HG03039 (cell line): Measurements from ENCODE around the gene NPPB.

ENCODE experiments used
- ATAC-seq: cut with Tn5 transposase; IDR thresholded peaks from one replicate; pipeline ENCODE4 v1.9.1; 2021; ENCODE audit warnings: mild to moderate bottlenecking, moderate library complexity; ENCODE audit not compliant: unreplicated experiment

NPPB gene

DNA sequence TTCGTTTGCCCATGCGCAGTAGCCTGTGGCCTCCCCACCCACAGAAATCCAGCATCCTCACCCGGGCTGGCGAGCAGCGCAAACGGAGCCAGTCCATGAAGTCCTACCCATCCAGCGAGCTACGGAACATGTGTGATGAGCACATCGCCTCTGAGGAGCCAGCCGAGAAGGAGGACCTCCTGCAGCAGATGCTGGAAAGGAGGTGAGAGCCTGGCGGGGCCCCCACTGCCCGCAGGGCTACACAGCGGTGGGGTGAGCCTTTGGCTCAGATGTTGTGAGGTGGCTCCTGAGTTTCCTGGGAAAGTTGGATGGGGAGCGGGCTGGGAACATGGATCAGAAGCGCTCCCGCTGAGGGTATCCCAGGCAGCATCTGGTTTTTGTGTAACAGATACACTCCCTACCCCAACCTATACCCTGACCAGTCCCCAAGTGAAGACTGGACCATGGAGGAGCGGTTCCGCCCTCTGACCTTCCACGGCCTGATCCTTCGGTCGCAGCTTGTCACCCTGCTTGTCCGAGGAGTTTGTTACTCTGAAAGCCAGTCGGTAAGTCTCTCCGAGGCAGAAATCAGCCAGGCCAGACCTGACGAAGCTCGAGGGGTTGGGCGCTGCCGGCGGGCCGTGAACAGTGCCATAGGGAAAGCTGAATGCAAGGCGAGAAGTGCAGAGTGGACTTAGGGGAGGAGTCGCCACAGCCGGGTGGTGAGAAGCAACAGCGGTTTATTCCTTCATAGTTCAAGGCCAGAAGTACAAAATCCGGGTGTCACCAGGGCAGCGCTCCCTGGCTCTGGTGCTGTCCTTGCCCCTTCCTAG is 21.6 kb downstream of the NPPB start:
- ATAC-seq, result no peak

DNA sequence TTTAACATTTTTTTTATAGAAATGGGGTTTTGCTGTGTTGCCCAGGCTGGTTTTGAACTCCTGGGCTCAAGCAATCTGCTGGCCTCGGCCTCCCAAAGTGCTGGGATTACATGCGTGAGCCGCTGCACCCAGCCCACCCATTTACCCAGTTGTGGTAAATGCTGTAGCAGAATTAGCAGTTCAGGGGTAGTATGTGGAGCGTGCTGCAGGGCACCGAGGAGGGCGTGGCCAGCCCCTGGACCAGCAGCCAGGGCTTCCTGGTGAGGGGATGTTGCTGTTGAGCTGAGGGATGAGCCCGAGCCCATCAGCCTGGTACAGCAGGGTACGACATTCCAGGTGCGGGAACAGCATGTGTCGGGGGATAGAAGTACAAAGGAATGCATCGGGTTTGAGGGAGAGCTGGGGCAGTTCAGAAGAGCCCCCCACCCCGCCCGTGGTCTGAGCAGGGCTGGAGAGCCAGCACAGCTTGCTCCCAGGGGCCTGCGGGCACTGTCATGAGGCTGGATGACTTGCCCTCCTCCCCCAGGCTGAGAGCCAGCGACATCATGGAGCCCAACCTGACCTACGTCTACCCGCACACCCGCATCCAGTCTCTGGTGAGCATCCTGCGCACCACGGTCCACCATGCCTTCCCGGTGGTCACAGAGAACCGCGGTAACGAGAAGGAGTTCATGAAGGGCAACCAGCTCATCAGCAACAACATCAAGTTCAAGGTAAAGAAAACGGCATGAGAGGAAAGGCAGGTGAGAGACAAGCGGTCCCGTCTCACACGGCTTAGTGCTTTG is 23.1 kb downstream of the NPPB start:
- no peak for ATAC-seq

DNA sequence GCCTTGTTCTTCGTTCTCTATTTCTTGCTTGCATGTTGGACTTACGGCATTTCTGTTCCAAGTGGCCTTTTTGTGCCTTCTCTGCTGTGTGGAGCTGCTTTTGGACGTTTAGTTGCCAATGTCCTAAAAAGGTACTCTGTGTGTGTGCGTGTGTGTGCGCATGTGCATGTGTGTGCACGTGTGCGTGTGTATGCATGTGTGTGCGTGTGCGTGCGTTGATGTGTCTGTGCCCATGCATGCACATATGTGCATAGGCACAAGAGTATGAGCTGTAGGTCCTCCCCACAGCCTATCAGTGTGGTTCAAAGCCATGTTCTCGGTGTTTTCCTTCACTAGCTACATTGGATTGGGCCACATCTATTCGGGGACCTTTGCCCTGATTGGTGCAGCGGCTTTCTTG is 24.8 kb downstream of the NPPB start:
- no peak for ATAC-seq

DNA sequence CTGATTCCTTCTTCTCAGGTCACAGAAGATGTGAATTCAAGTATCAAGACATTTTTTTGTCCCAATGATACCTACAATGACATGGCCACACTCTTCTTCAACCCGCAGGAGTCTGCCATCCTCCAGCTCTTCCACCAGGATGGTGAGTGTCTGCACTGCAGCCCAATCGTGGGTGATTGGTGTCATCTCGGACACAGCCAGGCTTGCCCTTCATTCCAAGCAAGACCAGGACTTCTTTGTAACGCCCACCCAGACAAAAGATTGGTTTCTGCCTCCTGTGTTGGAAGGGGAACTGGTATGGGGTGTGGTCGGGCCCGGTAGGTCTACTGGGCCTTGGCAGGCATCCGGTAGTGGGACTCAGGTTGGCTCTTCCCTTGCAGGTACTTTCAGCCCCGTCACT is 25.2 kb downstream of the NPPB start:
- no peak for ATAC-seq

DNA sequence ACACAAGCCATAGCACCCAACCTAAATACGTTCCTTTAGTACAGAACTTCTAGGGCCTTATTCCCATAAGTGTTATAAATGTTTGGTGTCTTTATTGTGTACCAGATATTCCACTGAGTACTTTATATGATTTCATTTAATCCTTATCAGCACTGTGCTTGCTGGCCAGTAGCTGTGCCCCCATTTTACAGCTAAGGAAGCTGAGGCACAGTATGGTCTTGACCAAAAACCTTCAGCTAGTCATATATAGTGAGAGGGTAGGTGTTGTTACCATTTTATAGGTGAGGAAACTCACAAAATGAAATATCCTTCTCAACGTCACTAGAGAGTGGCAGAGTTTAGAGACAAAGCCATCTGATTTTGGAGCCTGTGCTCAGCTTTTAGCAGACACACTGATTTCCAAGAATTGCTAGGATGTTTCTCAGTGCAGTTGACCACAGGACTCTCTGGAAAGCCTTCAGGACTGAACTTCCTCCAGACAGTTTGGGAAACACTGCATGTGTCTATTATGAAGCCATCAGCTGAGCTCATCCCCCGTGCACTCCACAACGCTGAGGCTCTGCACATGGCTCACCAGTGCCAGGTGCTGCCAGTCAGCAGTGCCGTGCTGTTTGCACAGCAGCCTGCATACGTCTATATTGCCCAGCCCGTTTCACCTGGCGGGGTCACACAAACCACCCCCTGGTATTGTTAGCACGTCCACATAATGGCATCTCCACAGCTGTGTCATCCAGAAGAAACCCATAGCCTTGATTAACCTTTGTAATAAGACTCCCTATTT is 26.6 kb downstream of the NPPB start:
- no peak for ATAC-seq

DNA sequence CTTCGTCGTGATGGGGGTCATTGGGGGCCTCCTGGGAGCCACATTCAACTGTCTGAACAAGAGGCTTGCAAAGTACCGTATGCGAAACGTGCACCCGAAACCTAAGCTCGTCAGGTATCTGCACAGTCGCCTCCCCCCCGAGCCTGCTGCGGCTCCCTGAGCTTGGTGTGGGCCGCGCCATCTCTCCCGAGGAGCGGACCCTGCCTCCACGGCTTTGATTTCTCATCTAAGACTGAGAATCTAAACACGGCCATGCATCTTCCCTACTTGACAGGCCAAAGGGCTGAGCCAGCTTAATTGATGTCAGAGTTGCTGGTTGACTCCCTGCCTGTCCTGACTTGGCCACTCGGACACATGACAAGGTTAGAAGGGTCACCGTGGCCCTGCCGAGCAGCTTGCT is 30.2 kb downstream of the NPPB start:
- ATAC-seq, result no peak

DNA sequence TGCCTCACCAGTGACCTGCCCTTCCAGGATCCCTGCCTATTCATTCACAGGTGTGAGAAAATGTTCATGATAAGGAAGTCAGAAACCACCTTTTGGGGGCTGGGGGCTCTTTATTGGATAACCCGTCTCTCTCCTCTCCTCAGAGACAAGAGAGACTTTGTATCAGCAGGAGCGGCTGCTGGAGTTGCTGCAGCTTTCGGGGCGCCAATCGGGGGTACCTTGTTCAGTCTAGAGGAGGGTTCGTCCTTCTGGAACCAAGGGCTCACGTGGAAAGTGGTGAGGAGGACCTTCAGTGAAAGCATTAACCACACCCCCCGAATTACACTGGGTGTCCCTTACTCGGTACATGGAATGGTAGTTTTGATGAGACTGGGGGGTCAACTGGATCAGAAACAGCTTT is 31.8 kb downstream of the NPPB start:
- no peak for ATAC-seq

DNA sequence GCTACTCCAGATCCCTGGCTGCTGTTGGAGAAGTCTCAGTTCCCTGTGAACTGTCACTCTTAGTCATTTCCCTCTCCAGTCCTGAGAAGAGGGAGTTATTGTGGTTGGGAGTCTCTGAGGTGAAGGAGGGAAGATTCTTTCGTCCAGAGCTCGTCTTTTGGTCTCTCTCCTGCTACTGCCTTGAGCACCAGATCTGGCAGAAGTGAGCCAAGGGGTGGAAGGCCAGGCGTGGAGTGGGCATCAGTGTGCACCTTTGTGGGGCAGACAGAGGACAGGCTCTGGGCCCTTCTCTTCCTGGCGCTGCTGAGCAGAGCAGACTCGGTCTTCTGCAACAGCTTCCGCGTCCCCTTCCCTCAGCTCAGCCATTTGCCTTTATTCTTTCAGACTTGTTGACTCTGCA is 33.6 kb downstream of the NPPB start:
- no peak for ATAC-seq

DNA sequence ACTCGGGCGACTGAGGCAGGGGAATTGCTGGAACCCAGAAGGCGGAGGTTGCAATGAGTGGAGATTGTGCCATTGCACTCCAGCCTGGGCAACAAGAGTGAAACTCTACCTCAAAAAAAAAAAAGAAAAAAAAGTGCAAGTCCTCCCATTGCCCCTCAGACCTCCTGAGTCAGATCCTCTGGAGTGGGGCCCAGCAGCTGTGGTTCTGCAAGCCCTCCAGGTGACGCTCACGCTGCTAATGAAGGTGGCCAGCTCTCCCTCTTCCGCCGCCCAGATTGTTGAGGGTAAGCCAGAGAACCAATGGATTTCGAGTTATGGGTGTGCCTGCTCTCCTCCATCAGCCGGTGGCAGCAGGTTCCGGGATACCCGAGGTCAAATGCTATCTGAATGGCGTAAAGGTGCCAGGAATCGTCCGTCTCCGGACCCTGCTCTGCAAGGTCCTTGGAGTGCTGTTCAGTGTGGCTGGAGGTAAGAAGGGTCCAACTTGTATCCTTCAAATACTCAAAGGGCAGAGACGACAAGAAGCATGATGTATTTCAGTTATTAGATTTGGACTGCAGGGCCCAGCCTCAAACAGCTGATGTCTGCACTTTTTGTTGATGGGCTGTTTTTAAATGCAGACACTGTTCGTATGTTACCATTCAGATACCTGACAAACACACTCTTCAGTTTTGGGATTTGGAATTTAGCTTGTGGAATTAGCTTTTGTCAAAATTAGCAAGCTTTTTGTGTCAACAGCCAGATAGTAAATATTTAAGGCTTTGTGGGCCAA is 35.2 kb downstream of the NPPB start:
- ATAC-seq, result no peak

DNA sequence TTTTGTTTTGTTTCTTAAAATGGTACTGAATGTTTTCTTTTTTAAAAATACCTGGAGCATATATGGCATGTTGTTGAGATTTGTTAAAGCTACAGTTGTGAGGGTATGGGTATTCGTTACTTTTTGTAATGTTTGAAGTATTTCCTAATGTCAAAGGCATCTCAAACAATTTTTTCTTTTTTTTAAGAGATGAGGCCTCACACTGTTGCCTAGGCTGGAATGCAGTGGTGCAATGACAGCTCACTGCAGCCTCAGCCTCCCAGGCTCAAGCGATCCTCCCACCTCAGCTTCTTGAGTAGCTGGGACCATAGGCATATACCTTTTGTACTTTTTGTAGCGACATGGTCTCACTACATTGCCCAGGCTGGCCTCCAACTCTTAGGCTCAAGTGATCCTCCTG is 36.7 kb downstream of the NPPB start:
- ATAC-seq, result no peak

DNA sequence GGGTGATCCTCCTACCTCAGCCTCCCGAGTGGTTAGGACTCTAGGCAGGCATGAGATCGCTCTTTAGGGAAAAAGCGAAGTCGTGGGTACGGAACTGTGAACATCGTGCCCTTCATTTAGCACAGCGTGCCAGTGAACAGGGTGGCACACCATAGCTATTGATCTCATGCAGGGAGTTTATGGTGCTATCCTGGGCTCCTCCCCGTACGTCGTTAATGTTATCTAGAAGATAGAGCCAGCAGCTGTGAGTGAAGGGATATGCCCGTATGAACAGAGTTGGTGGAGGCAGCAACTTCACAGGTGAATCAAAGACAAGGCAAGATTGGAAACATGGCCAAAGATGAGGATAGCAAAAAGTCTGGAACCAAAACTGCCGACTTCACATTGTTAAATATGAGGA is 41.6 kb downstream of the NPPB start:
- ATAC-seq, result no peak

DNA sequence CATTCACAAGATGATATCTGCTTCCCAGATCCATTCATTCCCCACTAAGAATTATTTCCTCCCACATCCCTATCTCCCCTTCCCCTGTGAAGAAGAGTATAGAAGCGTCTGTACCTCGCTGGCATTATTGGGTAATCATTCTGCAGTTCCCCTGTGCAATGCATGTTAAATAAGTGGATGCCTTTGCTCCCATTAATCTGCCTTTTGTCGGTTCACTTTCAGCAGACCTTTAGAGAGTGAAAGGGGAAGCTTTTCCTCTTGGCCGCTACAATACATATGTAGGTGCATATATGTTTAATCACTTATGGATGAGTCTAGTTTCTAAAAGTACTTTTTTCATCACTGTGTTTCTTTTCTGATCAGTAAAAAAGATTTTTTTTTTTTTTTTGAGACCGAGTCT is 45.7 kb downstream of the NPPB start:
- ATAC-seq, result no peak
